A549 treated with ZK216348 at 1 μM for 4 hours (cell line): ENCODE results near the gene MGAT3. TPM values are rescaled to one million over a fixed set of nuclear protein-coding genes. Genes with fewer than 3 reads are reported as not detected.

ENCODE experiments used
- total RNA-seq: library from RNA; stranded (reverse); fragments of 200-300 nt; extraction: Qiagen RNA extraction; gene quantifications from 5 replicates; pipeline ENCODE4 v1.2.3, GENCODE V29; 2022; ENCODE audit warnings: low read depth

MGAT3 gene, protein sequence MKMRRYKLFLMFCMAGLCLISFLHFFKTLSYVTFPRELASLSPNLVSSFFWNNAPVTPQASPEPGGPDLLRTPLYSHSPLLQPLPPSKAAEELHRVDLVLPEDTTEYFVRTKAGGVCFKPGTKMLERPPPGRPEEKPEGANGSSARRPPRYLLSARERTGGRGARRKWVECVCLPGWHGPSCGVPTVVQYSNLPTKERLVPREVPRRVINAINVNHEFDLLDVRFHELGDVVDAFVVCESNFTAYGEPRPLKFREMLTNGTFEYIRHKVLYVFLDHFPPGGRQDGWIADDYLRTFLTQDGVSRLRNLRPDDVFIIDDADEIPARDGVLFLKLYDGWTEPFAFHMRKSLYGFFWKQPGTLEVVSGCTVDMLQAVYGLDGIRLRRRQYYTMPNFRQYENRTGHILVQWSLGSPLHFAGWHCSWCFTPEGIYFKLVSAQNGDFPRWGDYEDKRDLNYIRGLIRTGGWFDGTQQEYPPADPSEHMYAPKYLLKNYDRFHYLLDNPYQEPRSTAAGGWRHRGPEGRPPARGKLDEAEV
- total RNA-seq = 0.20 to 0.76 TPM (median 0.56 TPM) in 5 replicates

GRCh38 chr22:39456522-39457197, at the start of gene MGAT3:
MGAT3 (plus strand) TSS chr22:39457012; CDS start chr22:39487348, 30,336 bp downstream.

GRCh38 chr22:39502109-39502788, 45.4 kb downstream of the MGAT3 start, which contains the start of gene MIEF1:
MIEF1 (plus strand) TSS chr22:39502290; CDS start chr22:39511295, 9,005 bp downstream.

DNA sequence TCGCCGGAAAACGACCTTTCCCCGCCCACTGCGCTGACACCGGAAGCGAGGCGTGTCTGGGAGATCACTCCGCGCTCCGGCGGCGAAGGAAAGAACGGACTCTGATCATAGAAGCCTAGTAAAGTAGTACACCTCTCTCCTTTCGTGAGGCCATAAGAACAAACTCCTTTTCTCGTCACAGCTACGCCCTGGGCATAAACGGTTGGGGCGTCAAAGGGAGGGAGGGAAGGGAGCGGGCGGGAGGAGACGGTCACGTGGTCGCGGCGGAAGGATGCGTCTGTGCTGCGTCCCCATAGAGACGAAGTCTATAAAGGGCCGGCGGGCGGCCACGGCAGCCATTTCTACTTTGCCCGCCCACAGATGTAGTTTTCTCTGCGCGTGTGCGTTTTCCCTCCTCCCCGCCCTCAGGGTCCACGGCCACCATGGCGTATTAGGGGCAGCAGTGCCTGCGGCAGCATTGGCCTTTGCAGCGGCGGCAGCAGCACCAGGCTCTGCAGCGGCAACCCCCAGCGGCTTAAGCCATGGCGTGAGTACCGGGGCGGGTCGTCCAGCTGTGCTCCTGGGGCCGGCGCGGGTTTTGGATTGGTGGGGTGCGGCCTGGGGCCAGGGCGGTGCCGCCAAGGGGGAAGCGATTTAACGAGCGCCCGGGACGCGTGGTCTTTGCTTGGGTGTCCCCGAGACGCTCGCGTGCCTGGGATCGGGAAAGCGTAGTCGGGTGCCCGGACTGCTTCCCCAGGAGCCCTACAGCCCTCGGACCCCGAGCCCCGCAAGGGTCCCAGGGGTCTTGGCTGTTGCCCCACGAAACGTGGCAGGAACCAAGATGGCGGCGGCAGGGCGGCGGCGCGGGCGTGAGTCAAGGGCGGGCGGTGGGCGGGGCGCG, 63.7 kb downstream of the MGAT3 start, which contains the start of gene ATF4:
ATF4 (plus strand) TSS at position 337 of the 880 bp plus-strand sequence. CDS start 884 bp downstream, outside the sequence.

DNA sequence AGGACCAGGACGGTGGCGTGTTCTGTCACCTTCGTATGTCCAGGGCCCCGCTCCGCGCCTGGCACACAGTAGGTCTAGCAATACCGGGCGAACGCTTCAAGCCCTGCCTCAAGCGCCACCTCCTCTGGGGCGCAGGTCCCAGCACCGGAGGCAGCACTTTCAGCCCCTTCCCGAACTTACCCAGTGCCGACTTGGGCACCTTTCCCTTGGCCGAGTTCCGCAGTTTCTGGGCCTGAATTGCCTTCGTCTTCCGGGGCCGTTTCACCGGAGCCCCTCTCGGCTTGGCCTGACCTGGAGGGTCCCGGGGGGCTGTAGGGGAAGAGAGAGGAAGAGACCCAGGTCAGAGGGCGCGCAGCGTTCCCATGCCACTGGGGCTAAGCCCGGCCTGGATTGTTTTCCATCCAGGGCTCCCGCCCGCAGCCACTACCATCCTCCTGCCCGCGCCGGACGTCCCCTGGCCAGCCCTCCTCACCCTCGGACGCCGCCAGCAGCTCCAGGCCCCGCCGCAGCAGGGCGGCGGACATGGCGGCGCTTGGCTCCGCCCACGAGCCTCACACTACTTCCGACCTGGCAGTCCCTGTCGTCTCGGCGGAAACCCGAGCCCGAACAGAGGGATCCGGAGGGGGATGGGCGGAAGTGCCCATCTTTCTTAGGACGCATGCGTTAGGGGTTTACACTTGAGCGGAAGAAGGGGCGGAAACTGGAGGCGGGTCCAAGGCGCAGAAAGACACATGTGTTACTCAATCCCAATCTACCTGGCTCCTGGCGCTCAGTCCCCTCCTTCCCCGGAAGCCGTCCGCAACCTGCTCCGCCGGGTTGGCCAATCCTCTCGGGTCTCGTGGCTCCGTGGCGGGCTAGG, 75.6 kb downstream of the MGAT3 start, which contains the start of gene RPS19BP1:
RPS19BP1 (minus strand) TSS at position 534 of the 859 bp plus-strand sequence; CDS start at position 524, 10 bp downstream.

Other genes with a start within 250 kb of the MGAT3 start
- 3.5 to 4.0 TPM (median 3.7 TPM) in 5 replicates for gene PDGFB, start 212.0 kb upstream of the MGAT3 start, total RNA-seq
- 1,707 to 1,938 TPM (median 1,738 TPM) in 5 replicates for gene RPL3, start 137.4 kb upstream of the MGAT3 start, total RNA-seq
- gene SYNGR1, start 107.0 kb upstream of the MGAT3 start, total RNA-seq = 6.1 to 13.5 TPM (median 11.4 TPM) in 5 replicates
- 6.6 to 11.7 TPM (median 10.8 TPM) in 5 replicates for gene TAB1, start 57.2 kb upstream of the MGAT3 start, total RNA-seq
- 20.9 to 28.7 TPM (median 23.6 TPM) in 5 replicates for gene MIEF1, start 45.3 kb downstream of the MGAT3 start, total RNA-seq
- 314 to 397 TPM (median 337 TPM) in 5 replicates for gene ATF4, start 63.5 kb downstream of the MGAT3 start, total RNA-seq
- 66.5 to 118 TPM (median 97.0 TPM) in 5 replicates for gene RPS19BP1, start 75.7 kb downstream of the MGAT3 start, total RNA-seq
- gene CACNA1I, start 113.7 kb downstream of the MGAT3 start, total RNA-seq = 0.02 to 0.06 TPM (median 0.03 TPM) in 4 of 5 replicates, not detected in the other